Sciatic nerve (tissue), 2 donors: ENCODE measurements around the gene SCD5. TPM values are rescaled to one million over a fixed set of nuclear protein-coding genes. Genes with fewer than 3 reads are reported as not detected.

Experiments
- ATAC-seq: fragments of 200-7000 bp; cut with Tn5 transposase; one replicate; pipeline ENCODE4 v1.9.1; 2020; ENCODE audit warnings: mild to moderate bottlenecking, moderate library complexity
- DNase-seq: peaks from one replicate; pipeline ENCODE4 v3.0.0-alpha.2; 2020; ENCODE audit warnings: low spot score
- intact Hi-C: fragments of 100-400 bp; cut with DNase I; formaldehyde crosslinking; loops from one replicate; pipeline ENCODE4 v1.14.2; 2022
- microRNA-seq: library from miRNA; unstranded; fragments of <30 nt; microRNA quantifications from one replicate; pipeline ENCODE4 v1.2.0, GENCODE V29; 2020
- total RNA-seq: library from RNA; stranded (reverse); fragmentation: NEBNext Ultra II Directional; extraction: Animal tissue kit (Norgen Biotek cat#: 25700); gene quantifications from one replicate; pipeline ENCODE4 v1.2.1, GENCODE V29; 2021
- donor health status: DM: no; HTN: no; CAD: no.
- donor health status: DM: no; HTN: no; CAD: no.

Gene SCD5
- total RNA-seq, 1 donor from 2014 or later = 50.6 TPM

- intact Hi-C loops = no loop called here
These were observed 210.6 kb downstream of the SCD5 start for GRCh38 chr4:82587826-82588540.

GRCh38 chr4:82585690-82586435, 212.7 kb downstream of the SCD5 start:
- intact Hi-C loops = no loop called here
- no peak for ATAC-seq
- no peak for DNase-seq

More at GRCh38 chr4:82587826-82588540, 210.6 kb downstream of the SCD5 start:
- no peak for DNase-seq
- no peak for ATAC-seq

GRCh38 chr4:82584931-82585330, 213.7 kb downstream of the SCD5 start:
- intact Hi-C loops = no loop called here
- no peak for ATAC-seq
- no peak for DNase-seq

GRCh38 chr4:82583897-82584587, 214.6 kb downstream of the SCD5 start:
- ATAC-seq (no peak), DNase-seq (no peak)
- intact Hi-C loops = no loop called here

- no peak for ATAC-seq
- DNase-seq = no peak
- intact Hi-C loops = no loop called here
These were observed 218.7 kb downstream of the SCD5 start for GRCh38 chr4:82579932-82580331.

Small RNA genes lying within 50 kb of the gene (microRNA-seq; reads per million reads assigned to microRNA genes)
- gene MIR575 = not detected

Other genes starting within 250 kb of the SCD5 start
- 14.3 TPM for gene TMEM150C, start 236.8 kb downstream of the SCD5 start, total RNA-seq
- gene SEC31A, start 92.4 kb upstream of the SCD5 start, total RNA-seq = 286 TPM
- gene THAP9, start 101.9 kb upstream of the SCD5 start, total RNA-seq = 5.5 TPM
- gene LIN54, start 212.0 kb upstream of the SCD5 start, total RNA-seq = 12.1 TPM
- gene COPS4, start 236.4 kb upstream of the SCD5 start, total RNA-seq = 28.5 TPM